ENCODE measurements around the gene TBC1D21.

TBC1D21 gene

GRCh38 chr15:73884159-73884558 is 10.8 kb downstream of the TBC1D21 start:
- TF ChIP-seq, protein P1, sequence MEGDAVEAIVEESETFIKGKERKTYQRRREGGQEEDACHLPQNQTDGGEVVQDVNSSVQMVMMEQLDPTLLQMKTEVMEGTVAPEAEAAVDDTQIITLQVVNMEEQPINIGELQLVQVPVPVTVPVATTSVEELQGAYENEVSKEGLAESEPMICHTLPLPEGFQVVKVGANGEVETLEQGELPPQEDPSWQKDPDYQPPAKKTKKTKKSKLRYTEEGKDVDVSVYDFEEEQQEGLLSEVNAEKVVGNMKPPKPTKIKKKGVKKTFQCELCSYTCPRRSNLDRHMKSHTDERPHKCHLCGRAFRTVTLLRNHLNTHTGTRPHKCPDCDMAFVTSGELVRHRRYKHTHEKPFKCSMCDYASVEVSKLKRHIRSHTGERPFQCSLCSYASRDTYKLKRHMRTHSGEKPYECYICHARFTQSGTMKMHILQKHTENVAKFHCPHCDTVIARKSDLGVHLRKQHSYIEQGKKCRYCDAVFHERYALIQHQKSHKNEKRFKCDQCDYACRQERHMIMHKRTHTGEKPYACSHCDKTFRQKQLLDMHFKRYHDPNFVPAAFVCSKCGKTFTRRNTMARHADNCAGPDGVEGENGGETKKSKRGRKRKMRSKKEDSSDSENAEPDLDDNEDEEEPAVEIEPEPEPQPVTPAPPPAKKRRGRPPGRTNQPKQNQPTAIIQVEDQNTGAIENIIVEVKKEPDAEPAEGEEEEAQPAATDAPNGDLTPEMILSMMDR (IDR thresholded peaks at IDR 0.05), result no peak

DNA sequence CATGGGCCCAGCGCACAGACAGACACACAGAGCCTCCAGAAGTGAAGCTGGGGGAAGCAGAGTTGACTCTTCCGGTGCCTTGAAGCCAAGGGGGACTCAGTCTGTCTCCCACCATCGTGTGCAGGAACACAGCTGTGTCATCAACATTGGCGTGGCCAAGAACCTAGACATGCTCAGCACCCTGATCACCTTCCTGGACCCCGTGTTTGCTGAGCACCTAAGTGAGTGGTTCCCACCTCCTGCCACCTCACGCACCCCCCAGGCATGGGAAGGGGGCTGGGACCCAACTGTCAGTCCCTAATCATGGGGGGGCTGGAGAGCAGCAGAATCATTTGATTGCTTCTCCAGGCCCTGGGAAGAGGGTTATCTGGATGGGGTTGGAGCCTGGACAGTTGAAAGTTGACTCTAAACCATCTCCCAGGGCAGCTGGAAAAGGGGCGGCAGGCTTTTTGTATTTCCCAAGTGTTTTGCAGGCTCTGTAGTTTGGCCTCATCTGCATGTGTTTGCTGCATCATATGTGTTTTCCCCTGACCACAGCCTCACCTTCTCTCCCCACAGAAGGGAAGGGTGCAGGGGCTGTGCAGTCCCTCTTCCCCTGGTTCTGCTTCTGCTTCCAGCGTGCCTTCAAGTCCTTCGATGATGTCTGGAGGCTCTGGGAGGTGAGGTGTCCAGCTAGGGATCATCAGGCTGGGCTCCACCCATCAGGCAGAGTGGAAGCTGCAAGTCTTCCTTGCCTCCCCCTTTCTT is 12.8 kb downstream of the TBC1D21 start:
- TF ChIP-seq, protein P1 (IDR thresholded peaks at IDR 0.05), result no peak

DNA sequence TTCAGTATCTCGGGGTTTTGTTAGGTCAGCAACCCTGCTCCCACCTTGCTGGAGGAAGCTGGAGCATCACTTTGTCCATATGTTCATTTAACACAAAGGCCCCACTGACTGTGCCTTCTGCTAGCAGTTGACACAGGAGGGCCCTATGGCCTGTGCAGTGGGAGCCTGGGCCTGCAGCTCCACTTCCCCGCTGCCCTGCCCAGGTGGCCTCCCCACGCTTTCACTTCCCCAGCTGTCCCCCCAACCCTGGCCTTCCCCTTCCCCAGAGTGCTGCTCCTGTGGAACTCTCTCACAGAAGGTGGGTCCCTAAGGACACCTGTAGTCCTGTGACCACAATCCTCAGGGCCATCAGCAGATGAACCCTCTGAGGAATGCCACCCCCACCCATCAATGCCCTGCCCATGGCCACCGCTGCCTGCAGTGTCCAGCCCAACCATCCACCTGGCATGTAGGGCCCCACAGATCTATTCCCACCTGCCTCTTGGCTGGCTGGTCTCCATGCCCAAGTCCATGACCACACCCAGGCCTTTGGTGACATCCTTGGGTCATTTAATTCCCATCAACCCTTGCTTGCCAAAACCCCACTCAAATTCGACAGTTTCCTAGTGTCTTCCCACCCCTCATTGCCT is 13.5 kb downstream of the TBC1D21 start:
- TF ChIP-seq, protein P1 (IDR thresholded peaks at IDR 0.05), result no peak

- TF ChIP-seq, protein P1 (IDR thresholded peaks at IDR 0.05), result no peak
These were observed 14.1 kb downstream of the TBC1D21 start for GRCh38 chr15:73887481-73887880.

DNA sequence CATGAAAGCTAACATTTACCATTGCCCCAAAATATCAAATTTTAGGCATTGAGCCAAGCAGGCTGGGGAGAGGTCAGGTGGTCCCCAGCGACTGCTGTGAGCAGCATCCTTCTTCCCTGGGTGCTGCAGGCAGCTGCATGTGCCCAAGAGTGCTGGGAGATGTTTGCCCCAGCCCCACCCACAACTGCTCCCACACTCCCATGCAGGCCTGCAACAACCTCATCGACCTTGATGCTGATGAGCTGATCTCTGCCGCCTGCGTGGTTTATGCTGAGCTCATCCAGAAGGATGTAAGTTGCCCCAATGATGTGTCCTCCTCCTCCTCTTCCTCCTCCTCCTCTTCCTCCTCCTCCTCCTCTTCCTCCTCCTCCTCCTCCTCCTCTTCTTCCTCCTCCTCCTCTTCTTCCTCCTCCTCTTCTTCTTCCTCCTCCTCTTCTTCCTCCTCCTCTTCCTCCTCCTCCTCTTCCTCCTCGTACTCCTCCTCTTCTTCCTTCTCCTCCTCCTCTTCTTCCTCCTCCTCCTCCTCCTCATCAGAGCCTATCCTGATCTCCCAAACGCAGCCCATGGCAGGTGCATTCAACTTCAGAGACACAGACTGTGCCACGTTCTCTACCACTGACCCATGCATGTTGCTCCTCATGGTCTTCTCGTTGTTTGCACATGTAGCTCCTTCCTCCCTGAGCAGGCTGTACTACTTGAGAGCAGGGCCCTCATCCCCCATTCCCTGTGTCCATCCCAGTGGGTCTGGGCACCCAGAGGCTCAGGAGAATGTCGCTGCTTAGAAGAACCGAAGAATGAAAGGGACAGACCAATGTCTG is 15.1 kb downstream of the TBC1D21 start:
- TF ChIP-seq, protein P1 (IDR thresholded peaks at IDR 0.05), result no peak

- TF ChIP-seq, protein P1 (IDR thresholded peaks at IDR 0.05), result no peak
These were observed 15.8 kb downstream of the TBC1D21 start for GRCh38 chr15:73889053-73889761.

DNA sequence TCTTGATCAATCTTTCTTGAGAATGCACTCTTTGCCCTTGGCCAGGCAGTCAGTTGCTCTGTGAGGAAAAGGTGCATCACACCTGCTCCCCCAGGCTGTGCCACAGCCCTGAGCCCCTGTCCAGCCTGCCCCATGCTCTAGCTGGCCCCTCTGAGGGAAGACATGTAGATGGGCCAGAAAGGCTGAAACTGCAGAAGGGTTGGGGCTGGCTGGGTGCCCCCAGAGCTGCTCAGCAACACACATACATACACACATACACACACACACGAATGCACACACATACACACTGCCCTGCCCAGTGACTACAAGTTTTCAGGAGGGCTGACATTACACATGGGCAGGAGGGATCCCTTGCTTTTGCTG is 16.4 kb downstream of the TBC1D21 start:
- TF ChIP-seq, protein P1 (IDR thresholded peaks at IDR 0.05), result no peak

Measured in LNCAP (cell line).